NCI-H510A treated with DMSO at 0.1 percent for 48 hours (cell line): ENCODE data around the gene STK32C.
A peak's percentile ranks its signal among the peaks of the same experiment; 100 is the strongest.
"Not testable (repeated sequence)": the region's sequence is repeated elsewhere in the genome, so short reads cannot be mapped to it uniquely, and the experiment has no call there.

ENCODE experiments used
- DNase-seq: peaks from one replicate; lab custom pipeline; 2025; lab: John Stamatoyannopoulos, UW

STK32C gene

GRCh38 chr10:132317477-132317876 is 9.7 kb upstream of the STK32C start:
- DNase-seq: not testable (repeated sequence)

GRCh38 chr10:132316133-132316532 is 8.4 kb upstream of the STK32C start:
- DNase-seq: no peak

GRCh38 chr10:132314881-132315280 is 7.1 kb upstream of the STK32C start:
- DNase-seq: not testable (repeated sequence)

DNA sequence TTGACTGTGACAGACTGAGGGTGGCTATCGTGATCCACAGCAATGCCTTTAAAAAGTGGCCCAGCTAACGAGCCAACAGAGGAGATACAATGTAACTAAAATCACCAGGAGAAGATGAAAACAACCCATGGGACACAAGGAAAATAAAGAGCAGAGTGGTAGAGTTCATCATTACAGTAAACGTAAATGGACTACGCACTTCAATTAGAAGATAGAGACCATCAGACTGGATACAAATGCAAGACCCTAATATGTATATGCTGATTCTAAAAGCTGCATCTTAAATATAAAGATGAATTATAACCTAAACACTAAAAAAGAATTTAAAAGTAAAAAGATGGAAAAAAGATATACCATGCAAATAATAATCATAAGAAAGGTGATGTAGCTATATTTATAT is 6.6 kb upstream of the STK32C start:
- no peak for DNase-seq

GRCh38 chr10:132313865-132314264 is 6.1 kb upstream of the STK32C start:
- DNase-seq: no peak

- DNase-seq: no peak
Observed at GRCh38 chr10:132313305-132313704, 5.6 kb upstream of the STK32C start.

GRCh38 chr10:132311338-132311939 is 3.7 kb upstream of the STK32C start:
- DNase-seq: peak; percentile 60

DNA sequence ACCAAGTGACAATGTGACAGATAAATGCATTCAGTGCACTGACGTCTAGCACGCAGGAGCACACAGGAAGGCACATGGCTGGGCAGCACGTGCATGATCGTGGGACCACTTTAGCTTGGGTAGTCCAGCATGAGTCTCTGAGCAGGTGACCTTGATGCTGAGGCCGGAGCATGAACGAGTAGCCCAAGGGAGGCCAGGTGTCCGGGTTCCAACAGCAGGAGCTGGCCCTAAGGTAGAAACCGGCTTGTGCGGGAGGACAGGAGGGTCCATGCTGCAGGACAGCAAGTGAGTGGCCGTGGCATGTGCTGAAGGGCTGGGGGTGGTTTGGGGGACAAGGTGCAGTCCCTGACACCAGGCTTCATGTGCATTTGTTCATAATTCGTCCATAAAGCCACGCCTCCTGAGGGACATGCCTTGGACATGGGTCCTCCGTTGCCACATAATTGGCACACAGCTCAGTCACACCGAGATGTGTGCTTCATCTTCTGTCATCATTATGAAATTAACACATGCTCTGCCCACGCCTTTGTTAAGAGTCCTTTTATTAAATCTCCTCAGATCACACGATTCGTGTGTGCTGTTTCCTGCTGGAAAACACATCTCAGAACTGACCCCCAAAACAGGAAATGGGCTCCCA is 3.1 kb upstream of the STK32C start:
- no peak for DNase-seq

- no peak for DNase-seq
Observed at GRCh38 chr10:132309879-132310591, 2.3 kb upstream of the STK32C start.

GRCh38 chr10:132309471-132309865 is 1.7 kb upstream of the STK32C start:
- no peak for DNase-seq

DNA sequence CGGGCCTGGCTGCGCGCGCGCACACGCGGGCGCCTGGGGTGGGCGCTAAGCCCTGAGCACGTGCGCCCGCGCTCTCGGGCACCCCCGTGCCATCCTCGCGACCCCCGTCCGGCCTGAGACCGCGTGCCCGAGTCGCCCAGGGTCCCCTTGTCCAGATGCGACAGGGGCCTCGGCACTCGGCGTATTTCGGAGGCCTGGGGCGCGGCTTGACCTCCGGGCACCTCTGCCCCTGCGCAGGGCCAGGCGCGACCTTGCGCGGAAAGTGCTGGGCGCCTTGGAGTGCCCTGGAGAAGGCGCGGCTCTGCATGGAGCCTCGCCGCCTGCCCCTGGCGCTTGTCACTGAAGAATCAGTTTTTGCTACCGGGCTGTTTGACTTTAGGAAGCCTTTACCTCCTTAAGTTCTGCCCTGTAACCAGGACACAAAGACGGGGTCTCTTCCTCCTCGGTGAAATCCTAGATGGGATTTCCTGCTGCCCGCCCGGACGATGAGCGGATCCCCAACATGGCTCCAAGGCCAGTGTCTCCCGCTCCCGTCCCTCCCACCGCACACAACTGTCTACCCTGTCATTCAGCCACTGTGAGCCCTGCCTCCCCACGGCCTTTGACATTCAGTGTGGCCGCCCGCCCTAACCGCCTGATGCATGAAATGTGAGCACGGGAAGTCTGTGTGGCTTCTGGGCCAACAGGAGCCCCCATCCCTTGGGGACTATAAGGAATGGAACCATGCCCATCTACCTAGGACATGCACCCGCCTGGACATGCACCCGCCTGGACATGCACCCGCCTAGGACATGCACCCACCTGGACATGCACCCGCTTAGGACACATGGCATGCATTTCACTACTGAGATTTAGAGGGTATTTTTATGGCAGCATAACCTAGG is 1.1 kb upstream of the STK32C start:
- DNase-seq: no peak

DNA sequence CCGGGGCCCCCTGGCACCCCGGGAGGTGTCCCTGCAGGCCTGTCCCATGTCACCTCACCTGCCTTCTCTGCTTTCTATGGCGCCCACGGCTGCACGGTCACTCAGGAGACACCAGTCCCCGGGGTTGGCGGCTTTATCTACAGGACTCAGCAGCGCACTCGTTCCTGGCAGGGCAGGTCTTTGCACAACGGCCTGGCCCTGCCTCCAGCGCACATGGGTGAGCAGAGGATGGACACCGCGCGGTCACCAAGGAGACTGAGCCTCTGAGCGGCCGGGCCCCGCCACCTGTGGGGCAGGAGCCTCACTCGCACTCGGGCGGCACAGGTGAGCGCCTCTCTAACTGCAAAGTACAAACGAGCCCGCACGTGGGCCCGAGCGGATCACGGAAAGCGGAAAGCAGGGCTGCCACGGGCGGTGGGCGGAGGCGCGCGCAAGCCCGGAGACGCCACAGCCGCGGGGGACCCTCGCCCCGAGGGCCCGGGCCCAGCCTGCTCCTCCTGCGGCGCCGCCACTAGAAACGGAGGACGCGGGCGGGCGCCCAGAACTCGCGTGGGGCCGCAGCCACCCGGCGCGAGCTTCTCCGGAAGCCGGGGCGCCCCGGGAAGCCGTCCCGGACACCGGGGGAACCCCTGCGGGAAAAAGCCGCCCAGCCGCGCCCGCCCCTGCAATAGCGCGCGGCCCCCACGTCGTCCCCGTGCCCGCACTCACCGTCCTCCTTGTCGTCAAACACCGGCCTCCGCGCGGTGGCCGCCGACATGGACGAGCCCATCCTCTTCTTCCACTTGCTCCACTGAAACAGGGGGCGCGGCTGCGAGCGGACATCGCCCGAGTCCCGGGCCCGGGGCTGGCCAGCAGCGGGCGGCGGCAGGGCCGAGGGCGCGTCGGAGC is 642 bp downstream of the STK32C start:
- DNase-seq: peak; percentile 69

- no peak for DNase-seq
Observed at GRCh38 chr10:132306343-132306685, 1.4 kb downstream of the STK32C start.

GRCh38 chr10:132305654-132306342 is 2.0 kb downstream of the STK32C start:
- DNase-seq: no peak

- DNase-seq: no peak
Observed at GRCh38 chr10:132304756-132305509, 2.8 kb downstream of the STK32C start.

GRCh38 chr10:132303361-132304115 is 4.2 kb downstream of the STK32C start:
- no peak for DNase-seq

GRCh38 chr10:132302421-132303310 is 5.1 kb downstream of the STK32C start:
- DNase-seq: no peak
